Stimulated activated CD8-positive, alpha-beta memory T cell treated with anti-CD3 and anti-CD28 coated beads, Interleukin-12 subunit alpha, Interleukin-12 subunit beta, amount 100 ng/mL, for 1 hour (primary cell): ENCODE measurements around the gene KLHL35.
A peak's percentile ranks its signal among the peaks of the same experiment; 100 is the strongest.

Source experiments
- DNase-seq: peaks from one replicate; pipeline ENCODE4 v3.0.0-alpha.2; 2020; ENCODE audit warnings: low read depth

Gene KLHL35

DNA sequence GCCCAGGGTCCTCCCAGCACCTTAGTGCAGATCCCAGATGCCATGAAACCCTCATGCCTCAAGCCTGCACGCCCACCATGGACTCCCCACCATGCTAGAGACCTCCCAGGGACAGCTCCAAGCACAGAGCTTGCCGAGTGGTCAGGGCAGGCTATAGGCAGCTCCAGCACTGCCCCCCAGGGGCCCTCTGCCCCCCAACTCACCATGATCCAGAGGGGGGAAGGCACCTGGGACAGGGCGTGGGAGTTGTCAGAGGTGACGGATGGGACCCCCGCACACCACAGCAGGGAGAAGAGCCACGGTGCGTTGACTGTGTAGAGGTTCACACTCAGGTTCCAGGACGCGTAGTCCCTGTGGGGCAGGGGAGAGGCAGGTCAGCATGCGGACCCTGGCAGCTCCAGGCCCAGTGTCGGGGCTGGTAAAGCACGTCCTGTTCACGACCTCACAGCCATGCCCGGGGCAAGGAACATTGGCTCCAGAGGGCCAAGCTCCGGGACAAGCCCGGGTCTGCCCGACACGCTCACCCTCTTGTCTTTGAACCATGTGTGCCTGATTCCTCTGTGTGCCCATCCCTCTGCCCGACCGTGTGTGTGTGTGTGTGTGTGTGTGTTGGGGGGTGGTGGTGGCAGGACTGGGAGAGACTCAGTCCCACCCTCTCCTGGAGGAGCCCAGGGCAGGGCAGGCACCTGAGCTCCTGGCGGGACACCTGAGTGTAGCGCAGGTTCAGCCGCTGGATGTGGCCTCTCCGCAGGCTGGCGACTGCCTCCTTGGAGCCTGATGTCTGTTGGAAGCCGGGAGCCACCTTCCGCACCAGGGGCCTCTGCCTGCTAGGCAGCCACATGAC, 8.2 kb upstream of the KLHL35 start:
- no peak for DNase-seq

DNA sequence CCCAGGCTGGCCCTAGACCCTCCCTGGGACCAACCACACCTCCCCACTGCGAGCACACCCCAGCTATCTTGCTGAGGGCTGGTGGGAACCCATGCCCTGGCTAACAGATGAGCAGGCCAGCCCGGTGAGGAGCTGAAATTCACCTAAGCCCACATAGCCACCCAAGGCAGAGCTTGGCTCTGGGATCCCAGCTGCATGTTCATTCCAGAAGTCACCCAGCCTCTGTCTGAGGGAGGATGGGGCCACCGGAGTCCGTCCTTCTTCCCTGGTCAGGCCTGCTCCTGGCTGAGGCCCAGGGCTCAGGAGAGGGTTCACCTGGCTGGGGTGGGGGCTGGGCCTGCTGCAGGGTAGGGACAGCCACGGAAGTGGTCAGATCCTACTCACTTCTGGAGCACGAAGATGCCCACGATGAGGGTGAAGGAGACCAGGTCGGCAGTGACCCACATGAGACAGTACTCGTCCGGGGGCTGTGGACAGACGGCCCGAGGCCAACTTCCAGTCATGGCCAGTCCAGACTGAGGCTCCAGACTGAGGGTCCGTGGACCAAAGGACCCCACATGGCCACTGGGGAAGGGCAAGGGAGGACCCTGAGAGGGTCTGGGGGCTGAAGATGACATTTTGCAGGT, 6.6 kb upstream of the KLHL35 start:
- no peak for DNase-seq

DNA sequence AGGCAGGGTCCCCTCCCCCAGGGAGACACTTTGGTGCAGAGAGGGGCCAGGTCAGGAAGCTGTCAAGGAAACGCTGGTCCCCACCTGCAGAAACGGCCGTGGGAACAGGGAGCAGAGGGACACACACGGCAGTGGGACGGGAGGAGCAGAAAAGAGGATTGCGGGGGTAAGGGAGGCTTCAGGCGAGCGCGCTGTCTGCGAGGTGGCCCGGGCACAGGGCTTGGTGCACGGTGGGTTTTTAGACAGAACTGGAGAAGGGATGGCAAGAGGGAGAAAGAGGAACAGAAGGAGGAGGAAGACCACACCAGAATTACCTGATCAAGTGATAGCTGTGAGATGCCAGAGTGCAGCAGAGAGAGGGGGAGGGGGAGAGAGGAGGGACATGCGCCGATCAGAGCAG, 6.0 kb upstream of the KLHL35 start:
- DNase-seq = no peak

DNA sequence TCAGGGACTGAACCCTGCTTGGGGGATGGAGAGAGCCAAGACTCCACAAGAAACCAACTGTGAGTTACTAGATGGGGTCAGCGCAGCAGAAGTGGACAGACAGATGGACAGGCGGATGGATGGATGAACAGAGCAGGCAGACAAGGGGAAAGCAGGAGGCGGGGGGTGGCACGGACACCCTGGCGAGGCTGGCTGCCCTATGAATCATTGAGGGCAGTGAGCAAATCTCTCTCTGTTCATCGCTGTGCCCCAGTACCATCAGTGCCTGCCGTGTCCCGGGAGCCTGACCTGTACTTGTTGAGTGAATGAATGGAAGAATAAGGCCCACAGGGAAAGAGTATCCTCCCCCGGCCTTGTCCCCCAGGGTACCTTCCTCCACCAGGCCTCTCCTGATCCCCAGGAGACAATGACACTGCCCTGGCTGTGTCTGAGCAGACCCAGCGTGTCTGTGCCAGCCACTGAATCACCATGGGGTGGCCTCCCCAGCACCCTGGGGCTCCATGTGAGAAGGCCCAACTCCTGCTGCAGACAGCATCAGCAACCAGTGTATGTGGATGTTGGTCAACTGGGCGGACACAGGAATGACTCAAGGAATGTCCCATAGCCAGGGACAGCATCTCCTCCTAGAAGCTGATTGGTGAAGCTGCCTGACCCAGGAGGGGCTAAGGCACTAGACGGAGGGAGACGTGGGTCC, 5.1 kb upstream of the KLHL35 start:
- DNase-seq = no peak

DNA sequence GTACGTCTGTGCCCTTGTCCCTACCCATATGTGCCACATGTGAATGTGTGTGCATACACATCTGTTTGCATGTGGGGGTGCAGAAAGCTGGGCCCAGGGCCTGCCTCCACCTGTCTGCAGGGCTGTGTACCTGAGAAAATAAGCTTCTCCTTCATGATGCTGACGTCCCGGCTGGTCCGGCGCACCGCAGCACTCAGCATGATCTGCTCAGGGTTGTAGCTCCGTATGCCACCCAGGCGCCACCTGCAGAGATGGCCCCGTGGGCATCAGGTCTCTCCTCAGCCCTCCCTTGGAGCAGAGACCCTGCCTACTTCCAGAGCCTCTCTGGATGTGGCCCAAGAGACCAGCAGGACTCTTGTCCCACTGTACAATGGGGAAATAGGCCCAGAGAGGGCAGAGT, 3.8 kb upstream of the KLHL35 start:
- DNase-seq = no peak

DNA sequence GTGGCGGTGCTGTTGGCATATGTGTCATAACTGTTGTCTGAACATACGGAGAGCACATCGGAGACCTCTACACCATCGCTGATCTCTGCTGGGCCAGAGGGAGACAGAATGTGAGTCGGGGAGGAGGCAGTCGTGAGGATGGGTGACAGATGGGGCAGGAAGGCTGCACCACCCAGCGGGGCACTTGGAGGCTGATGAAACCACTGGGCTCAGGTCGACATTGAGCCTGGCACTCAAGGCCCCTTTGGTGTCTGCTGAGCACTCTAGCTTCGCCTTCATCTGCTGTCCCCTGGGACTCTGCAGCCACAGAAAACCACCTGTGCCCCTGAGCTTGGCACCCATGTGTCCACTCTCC, 2.5 kb upstream of the KLHL35 start:
- DNase-seq = no peak

DNA sequence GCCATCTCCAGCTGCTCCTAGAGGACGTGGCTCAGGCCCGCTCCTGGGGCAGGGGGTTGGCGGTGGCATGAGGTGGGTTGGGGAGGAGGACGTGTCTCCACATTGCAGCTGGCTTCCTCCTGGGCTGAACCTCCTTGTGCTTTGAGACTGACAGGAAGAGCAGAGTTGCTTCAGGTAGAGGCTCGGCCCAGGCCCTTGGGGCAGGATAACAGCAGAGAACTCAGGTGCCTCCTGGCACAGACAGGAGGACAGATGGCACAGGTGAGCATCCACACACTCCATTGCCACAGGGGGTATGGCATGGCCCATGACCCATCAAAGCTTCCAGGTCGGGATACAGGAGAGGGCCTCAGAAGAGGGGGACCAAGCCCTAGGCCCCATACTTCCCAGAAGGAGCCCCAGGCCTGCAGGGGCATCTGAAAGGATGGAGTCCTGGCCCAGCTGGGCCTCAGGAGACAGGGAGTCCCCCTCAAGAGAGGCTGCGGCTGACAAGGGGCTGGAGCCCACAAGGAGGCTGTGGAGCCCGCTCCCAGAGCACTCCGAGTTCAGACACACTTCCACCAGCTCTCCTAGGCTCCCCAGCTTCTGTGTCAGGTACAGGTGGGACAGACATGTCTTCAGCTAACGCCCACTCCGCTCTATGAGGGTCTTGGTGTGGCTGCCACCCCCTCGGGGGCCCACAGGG, 2.0 kb upstream of the KLHL35 start:
- DNase-seq = no peak

DNA sequence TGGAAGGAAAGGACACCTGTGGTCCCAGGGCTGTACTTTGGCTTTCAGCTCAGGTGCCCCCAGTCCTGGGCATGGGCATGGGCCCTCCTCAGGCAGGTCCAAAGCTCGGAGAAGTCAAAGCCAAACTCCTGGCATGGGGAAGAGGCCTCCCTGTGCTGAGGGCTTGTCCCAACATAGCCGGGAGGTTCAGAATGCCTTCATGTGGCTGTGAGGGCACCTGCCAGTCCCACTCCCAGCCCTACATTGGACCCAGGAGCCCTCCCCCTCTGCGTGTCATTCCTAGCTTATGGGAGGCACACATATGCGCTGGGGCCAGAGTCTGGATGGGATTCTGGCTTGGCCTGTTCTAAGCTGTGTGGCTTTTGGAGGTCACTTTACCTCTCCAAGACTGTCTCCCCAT, 1.0 kb upstream of the KLHL35 start:
- no peak for DNase-seq

DNA sequence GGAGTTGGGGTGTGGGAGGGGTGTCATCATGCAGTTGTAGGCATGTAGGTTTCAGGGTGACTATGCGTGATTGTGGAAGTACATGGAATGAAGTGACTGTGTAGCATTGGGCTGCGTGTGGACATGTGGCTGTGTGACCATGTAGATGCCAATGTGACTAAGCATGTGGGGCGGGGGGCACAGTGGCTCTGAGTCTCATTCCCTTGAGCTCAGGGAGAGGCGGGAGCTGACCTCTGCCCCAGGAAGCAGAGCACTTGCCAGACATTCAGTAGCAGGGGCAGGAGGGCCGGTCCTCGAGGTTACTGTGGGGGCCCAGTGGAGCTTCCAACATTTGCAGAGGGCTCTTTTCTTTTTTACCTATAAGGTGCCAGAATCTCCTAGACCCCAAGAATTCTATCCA, 440 bp upstream of the KLHL35 start:
- DNase-seq = no peak

DNA sequence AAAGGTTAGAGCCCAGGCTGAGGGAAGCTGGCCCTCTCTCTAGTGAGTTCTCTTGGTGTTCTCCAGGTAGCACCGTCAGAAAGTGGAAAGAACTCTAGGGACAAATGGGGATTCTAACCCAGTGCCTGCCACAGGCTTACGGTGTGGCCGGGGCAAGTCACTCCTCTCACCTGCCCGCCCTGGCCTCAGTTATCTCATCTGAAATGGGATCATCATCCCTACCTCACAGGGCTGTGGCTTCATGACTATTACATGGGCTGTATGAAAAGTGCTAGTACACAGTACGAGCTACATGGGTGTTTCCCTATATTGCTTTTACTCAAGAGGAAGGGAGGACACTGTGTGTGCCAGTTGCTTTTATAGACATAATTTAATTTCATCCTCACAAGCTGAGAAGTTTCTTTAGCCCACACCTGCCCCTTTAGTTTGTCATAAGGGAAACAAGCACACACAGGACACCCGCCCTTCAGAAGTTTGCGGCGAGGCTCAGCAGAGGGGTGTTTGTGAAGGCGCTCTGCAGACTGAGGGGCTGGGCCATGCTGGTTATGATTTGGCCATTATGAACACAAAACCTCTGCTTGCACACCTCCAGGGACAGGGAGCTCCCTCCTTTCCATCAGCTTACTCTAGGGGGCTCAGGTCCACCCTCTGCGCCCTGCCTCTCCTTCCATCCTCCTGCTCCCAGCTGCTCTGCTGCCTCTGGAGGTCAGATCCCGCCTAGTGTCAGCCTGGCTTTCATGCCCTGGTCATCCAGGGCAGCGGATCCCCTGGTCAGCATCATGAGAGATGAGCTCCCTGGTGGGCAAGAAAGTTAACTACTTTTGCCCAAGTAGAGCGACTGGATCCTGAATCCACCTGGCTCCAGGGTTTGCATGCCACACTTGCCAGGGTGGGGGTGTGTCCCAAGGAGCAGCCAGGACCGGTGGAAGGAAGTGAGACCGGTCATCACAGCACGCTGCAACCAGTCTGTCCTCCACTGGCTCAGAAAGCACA, 1.2 kb downstream of the KLHL35 start:
- no peak for DNase-seq

DNA sequence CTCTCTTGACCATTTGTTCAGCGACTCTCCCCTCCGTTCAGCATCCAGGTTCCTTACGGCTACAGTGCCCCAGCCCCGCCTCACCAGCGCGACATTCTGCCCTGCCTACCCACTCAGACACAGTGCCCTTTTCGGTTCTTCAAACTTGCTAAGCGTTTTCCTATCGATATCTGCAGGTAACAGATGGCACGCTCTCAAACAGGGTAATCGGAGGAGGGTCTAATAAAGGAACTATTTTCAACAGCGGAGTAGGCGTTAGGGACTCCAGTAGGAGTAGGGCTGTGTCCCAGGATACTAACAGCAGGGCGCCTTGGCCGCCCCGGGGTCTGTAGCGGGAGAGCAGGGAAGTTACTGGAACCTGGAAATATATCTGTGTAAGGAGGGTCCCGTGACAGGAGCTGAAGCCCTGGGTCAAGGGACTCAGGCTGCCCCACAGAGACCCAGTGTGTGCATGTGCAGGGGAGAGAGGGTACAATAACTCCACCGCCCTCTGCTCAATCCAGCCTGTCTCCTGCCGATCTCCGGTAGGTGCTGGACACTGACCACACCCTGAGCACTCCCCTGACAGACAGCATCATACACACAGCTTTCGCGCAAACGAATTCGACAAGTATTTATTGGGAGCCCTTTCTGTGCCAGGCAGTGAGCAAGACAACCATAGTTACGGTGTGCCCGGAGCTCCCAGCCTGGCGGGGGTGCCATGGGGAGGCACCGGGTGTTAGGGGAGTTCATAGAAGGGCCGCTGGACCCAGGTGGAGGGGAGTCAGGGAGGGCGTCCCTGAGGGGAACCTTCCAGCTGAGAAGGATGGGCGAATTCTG, 2.1 kb downstream of the KLHL35 start:
- DNase-seq = no peak

DNA sequence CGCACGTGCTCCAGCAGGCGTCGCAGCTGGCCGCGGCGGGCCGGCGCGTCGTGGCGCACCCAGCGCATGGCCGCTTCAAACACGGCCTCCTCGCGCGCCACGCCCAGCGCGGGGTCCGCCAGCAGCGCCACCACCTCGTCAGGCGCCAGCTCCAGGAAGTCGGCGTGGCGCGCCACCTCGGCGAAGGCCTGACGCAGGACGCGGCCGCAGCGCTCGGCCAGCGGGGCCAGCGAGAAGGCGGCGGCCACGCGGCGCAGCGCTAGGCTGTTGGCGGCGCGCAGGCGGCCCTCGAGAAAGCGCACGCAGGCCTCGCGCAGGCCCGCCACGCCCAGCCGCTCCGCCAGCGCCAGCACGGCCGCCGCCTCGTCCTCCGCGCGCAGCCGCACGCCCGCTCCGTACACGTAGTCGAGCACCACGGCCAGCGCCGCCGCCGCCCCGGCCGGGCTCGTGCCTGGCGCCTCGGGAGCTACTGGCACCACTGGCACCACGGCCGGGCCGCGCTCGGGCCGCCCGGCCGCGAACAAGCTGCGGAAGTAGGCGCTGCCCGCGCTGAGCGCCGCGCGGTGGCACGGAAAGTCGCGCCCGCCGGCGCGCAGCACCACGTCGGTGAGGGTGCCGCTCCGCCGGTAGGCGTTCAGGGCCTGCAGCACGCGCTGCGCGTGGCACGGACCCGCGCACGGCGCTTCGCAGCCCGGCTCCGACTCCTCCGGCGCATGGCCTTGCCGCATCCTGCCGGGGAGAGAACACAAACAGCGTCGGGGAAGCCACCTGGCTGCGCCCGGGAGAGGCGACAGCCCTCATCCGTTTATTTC, 2.9 kb downstream of the KLHL35 start:
- peak; percentile 16 for DNase-seq

DNA sequence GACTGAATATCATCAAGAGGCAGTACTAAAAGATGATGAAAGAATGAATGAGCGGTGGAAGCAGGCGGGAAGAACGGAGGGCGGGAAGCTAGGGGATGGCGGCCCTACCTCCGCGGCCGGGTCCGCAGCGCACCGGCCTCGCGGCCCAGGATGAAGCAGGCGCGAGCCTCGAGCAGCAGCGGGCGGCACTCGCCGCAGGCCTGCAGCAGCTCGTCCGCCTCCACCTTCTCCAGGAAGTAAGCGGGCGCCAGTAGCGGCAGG, 3.4 kb downstream of the KLHL35 start:
- no peak for DNase-seq

DNA sequence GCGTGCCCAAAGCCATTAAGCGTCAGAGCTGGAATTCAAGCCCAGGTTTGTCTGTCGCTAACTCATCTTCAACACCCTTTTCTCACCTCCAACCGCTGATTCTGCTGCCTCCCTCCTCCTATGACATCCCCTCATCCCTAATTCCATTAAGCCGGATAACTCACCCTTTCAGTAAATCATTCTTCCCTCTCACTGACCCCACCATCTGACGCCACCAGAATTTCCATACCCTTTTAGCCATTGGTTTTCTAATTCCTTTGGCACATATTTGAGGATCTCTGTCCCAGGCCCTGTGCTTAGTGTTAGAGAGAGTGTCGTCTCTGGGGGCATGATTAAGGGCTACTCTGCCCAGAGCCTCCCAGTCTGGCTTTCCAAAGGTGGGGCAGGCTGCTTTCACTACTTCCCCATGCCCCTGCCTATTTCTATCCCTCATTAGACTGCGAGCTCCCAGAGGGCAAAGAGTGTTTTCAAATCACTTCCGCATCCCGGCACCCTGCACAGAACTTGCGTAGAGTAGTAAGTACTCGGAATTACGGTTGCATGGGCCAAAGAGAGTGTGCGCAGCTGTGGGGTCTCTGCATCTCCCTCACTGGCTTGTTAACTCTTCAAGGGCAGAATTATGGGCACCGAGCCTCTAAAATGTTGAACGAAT, 3.9 kb downstream of the KLHL35 start:
- DNase-seq = no peak

DNA sequence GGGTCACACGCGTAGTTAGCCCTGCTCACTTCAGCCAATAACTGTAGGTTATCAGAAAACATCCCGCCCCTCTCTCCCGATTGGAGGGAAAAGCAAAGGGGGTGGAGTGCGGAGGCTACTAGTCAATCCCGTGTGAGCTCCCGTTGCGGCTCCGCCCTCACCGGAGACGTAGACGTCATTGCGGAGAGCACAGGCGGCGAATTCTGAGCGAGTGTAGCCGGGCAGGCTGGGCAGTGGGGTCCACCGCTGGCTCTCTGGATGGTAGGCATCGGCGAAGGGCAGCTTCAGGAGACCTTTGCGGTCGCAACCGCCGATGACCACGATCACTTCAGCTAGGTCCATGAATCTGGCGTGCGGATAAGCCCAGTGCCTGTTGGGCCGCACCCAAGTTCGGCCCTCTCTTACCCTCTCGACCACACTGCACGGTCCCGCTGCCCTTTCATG, 4.7 kb downstream of the KLHL35 start:
- DNase-seq = peak; percentile 39

DNA sequence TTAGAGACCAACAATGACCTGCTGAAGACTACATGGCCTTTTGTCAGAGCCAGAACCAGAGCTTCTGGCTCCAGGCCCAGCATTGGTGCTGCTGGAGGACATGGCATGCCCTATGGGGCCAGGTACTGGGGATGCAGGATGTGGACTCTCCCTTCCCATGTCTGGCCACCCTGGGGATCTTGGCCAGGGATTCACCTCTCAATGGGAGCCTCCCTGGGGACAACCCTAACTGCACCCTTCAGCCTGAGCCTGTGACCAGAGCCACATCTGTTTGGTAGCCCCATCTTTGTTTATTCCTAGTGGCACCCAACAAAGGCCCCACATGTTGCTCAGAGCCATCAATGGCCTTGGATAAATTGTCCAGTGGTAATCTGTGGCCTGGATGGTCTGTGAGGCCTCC, 5.8 kb downstream of the KLHL35 start:
- no peak for DNase-seq

DNA sequence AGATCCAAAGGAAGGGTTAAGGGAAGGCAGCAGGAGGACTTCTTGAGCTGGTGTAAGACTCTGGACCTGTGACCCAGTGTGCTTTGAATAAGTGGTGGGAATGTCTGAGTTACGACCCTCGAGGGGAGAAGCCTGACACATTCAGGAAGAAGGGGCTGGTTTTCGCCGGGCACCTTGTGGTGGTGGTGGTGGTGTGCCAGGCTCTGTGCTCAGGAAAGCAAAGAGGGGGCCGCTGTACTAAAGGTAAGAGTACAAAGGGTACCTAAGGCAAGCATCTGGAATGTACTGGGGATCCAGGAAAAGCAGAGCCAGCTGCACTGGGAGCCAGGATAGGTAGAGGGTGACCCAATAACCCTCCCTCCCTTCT, 6.3 kb downstream of the KLHL35 start:
- no peak for DNase-seq

DNA sequence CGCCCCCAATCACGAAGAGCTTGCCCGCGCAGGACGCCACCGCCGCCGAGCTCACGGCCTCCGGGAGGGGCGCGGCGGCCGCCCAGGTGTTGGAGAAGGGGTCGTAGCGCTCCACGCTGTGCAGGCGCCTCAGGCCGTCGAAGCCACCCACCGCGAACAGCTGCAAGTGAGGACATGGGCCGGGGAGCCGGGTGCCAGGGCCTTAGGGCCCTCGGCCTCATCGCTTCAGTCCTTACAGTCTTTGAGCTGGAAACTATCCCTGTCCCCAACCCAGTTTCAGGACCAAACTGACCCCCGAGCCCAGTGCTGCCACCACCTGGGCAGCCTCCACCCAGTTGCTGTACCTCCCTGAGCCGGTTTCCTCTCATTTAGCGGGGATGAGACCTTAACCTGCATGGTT, 7.6 kb downstream of the KLHL35 start:
- no peak for DNase-seq

DNA sequence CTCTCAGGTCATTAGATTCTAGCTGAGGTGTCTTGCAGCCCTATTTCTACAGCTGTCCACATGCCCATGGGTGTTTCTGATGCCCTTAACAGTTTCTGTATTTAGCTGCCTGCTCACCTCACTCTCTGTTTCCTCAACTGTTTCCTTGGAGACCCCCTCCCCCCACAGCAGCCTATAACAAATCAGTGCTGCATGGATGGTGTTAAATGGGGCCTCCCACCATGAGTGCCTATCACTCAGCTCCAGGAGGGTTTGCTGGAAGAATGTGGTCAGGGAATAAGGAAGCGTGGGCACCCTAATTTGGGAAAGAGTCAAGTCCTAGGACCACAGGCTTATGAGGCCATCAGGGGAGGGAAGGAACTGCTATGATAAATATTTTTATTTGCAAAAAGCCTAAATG, 8.6 kb downstream of the KLHL35 start:
- DNase-seq = no peak

DNA sequence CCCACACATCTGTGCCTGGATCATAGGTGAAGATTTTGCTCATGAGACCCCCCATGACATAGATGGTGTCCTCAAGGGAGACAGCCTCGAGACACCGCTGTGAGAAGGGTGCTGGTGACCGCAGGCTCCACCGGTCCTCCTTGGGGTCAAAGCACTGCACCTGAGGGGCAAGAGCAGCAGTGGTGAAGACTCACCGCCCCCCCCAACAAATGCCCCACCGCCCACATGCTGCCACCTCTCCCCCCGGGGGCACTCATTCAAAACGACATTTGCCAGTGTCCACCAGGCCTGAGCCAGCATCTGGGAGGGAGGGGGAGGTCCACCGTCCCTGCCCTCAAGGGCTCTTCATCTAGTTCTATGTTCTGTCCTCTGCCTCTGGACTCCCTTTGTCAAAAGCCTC, 9.3 kb downstream of the KLHL35 start:
- no peak for DNase-seq
